NCI-H1092 treated with DMSO at 0.1 percent for 48 hours (cell line): ENCODE data around the gene COL25A1.
"Not testable (repeated sequence)": the region's sequence is repeated elsewhere in the genome, so short reads cannot be mapped to it uniquely, and the experiment has no call there.

ENCODE experiments used
- DNase-seq: peaks from one replicate; lab custom pipeline; 2025; lab: John Stamatoyannopoulos, UW

COL25A1 gene

GRCh38 chr4:109166586-109166985 is 135.9 kb downstream of the COL25A1 start:
- DNase-seq: no peak

- DNase-seq: no peak
Observed at GRCh38 chr4:109166126-109166525, 136.3 kb downstream of the COL25A1 start.

GRCh38 chr4:109164011-109164410 is 138.4 kb downstream of the COL25A1 start:
- DNase-seq: no peak

GRCh38 chr4:109163493-109163892 is 139.0 kb downstream of the COL25A1 start:
- DNase-seq: no peak

GRCh38 chr4:109162759-109163158 is 139.7 kb downstream of the COL25A1 start:
- no peak for DNase-seq

GRCh38 chr4:109160494-109160893 is 142.0 kb downstream of the COL25A1 start:
- no peak for DNase-seq

GRCh38 chr4:109157696-109158095 is 144.8 kb downstream of the COL25A1 start:
- no peak for DNase-seq

GRCh38 chr4:109157205-109157604 is 145.3 kb downstream of the COL25A1 start:
- DNase-seq: no peak

GRCh38 chr4:109156356-109156755 is 146.1 kb downstream of the COL25A1 start:
- DNase-seq: no peak

- no peak for DNase-seq
Observed at GRCh38 chr4:109155682-109156283, 146.7 kb downstream of the COL25A1 start.

- no peak for DNase-seq
Observed at GRCh38 chr4:109155084-109155483, 147.4 kb downstream of the COL25A1 start.

- no peak for DNase-seq
Observed at GRCh38 chr4:109154424-109154823, 148.0 kb downstream of the COL25A1 start.

- no peak for DNase-seq
Observed at GRCh38 chr4:109149836-109150235, 152.6 kb downstream of the COL25A1 start.

- no peak for DNase-seq
Observed at GRCh38 chr4:109148577-109149075, 153.8 kb downstream of the COL25A1 start.

GRCh38 chr4:109147135-109147534 is 155.3 kb downstream of the COL25A1 start:
- no peak for DNase-seq

- DNase-seq: no peak
Observed at GRCh38 chr4:109146499-109146898, 156.0 kb downstream of the COL25A1 start.

GRCh38 chr4:109138125-109138524 is 164.3 kb downstream of the COL25A1 start:
- not testable (repeated sequence) for DNase-seq

- no peak for DNase-seq
Observed at GRCh38 chr4:109134921-109135320, 167.5 kb downstream of the COL25A1 start.

GRCh38 chr4:109134268-109134667 is 168.2 kb downstream of the COL25A1 start:
- DNase-seq: no peak

- DNase-seq: no peak
Observed at GRCh38 chr4:109131559-109131958, 170.9 kb downstream of the COL25A1 start.

- no peak for DNase-seq
Observed at GRCh38 chr4:109128589-109128988, 173.9 kb downstream of the COL25A1 start.

GRCh38 chr4:109127866-109128265 is 174.6 kb downstream of the COL25A1 start:
- DNase-seq: no peak

GRCh38 chr4:109126856-109127255 is 175.6 kb downstream of the COL25A1 start:
- DNase-seq: no peak

- DNase-seq: no peak
Observed at GRCh38 chr4:109125084-109125483, 177.4 kb downstream of the COL25A1 start.
